K562 (cell line): ENCODE results near the gene FAM3C. TPM values are rescaled to one million over a fixed set of nuclear protein-coding genes. Genes with fewer than 3 reads are reported as not detected.
A peak's percentile ranks its signal among the peaks of the same experiment; 100 is the strongest.

ENCODE experiments used
- CBX1 ChIP-seq: sonication (generic); IDR thresholded peaks from 2 replicates; pipeline ENCODE4 v1.6.1; 2016; ENCODE audit warnings: antibody characterized with exemption, low read depth, mild to moderate bottlenecking
- DNMT1 ChIP-seq: fragments of 450-650 bp; IDR thresholded peaks from 2 replicates; pipeline ENCODE4 v1.6.1; 2016; ENCODE audit warnings: antibody characterized with exemption, mild to moderate bottlenecking
- ELF4 ChIP-seq: fragments of 450-650 bp; formaldehyde crosslinking; IDR thresholded peaks from 2 replicates; pipeline ENCODE4 v1.4.0; 2022; ENCODE audit warnings: missing genetic modification characterization
- FOXP1 ChIP-seq: sonication (generic); formaldehyde crosslinking; IDR thresholded peaks from 2 replicates; pipeline ENCODE4 v1.8.0; 2022; ENCODE audit warnings: mild to moderate bottlenecking, missing genetic modification reagents
- GTF2E2 ChIP-seq: fragments of 200-800 bp; sonication (Bioruptor generic); IDR thresholded peaks from 2 replicates; pipeline ENCODE4 v1.6.1; 2016; ENCODE audit warnings: missing genetic modification characterization, missing compliant biosample characterization
- NFRKB ChIP-seq: fragments of 450-650 bp; IDR thresholded peaks from 2 replicates; pipeline ENCODE4 v1.6.1; 2016; ENCODE audit warnings: low read depth
- PML ChIP-seq: IDR thresholded peaks from 2 replicates; pipeline ENCODE4 v1.6.1; 2012; ENCODE audit warnings: low read length, inconsistent platforms
- ZNF282 ChIP-seq: sonication (generic); formaldehyde crosslinking; IDR thresholded peaks from 2 replicates; pipeline ENCODE4 v1.8.1; 2023; ENCODE audit warnings: missing genetic modification reagents
- polyA plus RNA-seq, 8 experiments: library from polyadenylated mRNA; depleted of rRNA in 4 of 8; stranded (reverse) in 5 of 8; unstranded in 3 of 8; fragments of >200 nt; fragmentation: Nextera tagmentation in 2 of 8; fragmentation: Illumina TruSeq in 1 of 8; extraction: Ambion mirVana in 2 of 8; extraction: Trizol in 1 of 8; gene quantifications; 2 replicates each; pipeline versions ENCODE4 v1.2.1 to v1.2.3, GENCODE V29; 2011 to 2014; ENCODE audit warnings: inconsistent platforms in 1 of 8, missing spikeins in 1 of 8
- total RNA-seq, 7 experiments: library from RNA; depleted of rRNA in 6 of 7; stranded (reverse); fragments of >200 nt in 6 of 7; fragmentation: Illumina TruSeq in 2 of 7; extraction: Trizol in 2 of 7; gene quantifications; 2 replicates each; pipeline versions ENCODE4 v1.2.1 to v1.2.3, GENCODE V29; 2011 to 2021; ENCODE audit warnings: low replicate concordance in 1 of 7
- TF ChIP-seq, protein P1 (sequence below): sonication (generic); formaldehyde crosslinking; IDR thresholded peaks from 2 replicates; pipeline ENCODE4 v1.8.0; 2022; ENCODE audit warnings: missing genetic modification reagents, mild to moderate bottlenecking, borderline replicate concordance
- TF ChIP-seq, protein P2 (sequence below), 2 experiments: fragments of 450-650 bp in 1 of 2; sonication (generic) in 1 of 2; formaldehyde crosslinking in 1 of 2; IDR thresholded peaks in 1 of 2; conservative IDR thresholded peaks in 1 of 2; 2 replicates each; pipeline versions ENCODE4 v1.6.1 to v1.8.1; 2016 to 2023; ENCODE audit warnings: mild to moderate bottlenecking in 2 of 2, moderate library complexity in 2 of 2, inconsistent platforms in 1 of 2, missing genetic modification reagents in 1 of 2
- TF ChIP-seq, protein P3 (sequence below): fragments of 250-450 bp; sonication (Bioruptor Pico); IDR thresholded peaks from 2 replicates; pipeline ENCODE4 v1.5.0; 2022; ENCODE audit warnings: mild to moderate bottlenecking

The FAM3C gene
- total and polyA plus RNA-seq, 9 of the 15 experiments (the other 6 are each of a cell fraction or from before 2014, with no cell fraction given) = 10.6 to 42.6 (median 30.0) TPM

DNA sequence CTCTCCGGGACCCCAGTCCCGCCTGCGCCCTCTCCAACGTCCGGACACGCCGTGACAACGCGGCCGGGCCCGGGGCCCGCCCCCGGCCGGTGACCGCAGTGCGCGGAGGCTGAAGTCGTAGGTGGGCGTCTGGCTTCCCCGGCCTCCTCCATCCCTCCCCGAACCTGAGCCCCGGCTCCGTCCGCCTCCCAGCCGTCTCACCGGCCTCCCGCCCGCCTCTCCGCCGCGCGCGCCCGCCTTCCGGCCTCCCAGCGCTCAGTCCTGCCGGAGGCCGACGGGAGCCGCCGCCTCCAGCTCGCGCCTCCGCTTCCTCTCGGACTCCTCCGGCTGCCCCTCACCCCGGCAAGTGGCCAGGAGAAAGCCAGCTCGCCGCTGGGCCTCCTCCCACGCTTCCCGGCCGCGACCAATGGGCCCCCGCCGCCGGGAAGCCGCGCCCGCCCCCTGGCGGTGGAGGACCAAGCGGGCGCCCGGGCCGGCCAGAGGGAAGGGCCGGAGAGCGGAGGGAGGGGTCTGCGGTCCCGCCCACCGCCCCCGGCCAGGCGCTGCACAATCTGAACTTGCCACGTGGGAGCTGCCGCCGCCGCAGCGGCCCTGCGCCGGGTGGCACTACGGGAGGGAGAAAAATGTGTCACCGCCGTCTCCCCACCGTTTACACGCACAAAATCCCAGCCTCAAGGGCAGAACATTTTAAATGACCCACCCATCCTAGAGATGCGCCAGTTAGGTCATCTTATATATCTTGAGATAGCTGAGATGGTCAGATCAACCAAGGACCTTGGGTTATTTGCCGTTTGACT lies at the start of gene FAM3C (continued):
- TF ChIP-seq NFRKB (no peak), FOXP1 (CRISPR knock-in tag) (peak; percentile 85; the same call in 1 of the 2 replicates), CBX1 (peak; percentile 99), DNMT1 (no peak), PML (peak; percentile 82), GTF2E2 (peak; percentile 75), ELF4 (no peak; the same call in 1 of the 2 replicates), ZNF282 (peak; percentile 16; the same call in 1 of the 2 replicates)
- TF ChIP-seq, protein P1, sequence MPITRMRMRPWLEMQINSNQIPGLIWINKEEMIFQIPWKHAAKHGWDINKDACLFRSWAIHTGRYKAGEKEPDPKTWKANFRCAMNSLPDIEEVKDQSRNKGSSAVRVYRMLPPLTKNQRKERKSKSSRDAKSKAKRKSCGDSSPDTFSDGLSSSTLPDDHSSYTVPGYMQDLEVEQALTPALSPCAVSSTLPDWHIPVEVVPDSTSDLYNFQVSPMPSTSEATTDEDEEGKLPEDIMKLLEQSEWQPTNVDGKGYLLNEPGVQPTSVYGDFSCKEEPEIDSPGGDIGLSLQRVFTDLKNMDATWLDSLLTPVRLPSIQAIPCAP = peak; percentile 62; the same call in 1 of the 2 replicates
- TF ChIP-seq, protein P2, sequence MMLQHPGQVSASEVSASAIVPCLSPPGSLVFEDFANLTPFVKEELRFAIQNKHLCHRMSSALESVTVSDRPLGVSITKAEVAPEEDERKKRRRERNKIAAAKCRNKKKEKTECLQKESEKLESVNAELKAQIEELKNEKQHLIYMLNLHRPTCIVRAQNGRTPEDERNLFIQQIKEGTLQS (IDR thresholded peaks at IDR 0.05) = no peak; the same call in 1 of the 2 replicates
- TF ChIP-seq, protein P2 (CRISPR knock-in tag; conservative IDR thresholded peaks at IDR 0.05) = peak; percentile 82
- TF ChIP-seq, protein P3, sequence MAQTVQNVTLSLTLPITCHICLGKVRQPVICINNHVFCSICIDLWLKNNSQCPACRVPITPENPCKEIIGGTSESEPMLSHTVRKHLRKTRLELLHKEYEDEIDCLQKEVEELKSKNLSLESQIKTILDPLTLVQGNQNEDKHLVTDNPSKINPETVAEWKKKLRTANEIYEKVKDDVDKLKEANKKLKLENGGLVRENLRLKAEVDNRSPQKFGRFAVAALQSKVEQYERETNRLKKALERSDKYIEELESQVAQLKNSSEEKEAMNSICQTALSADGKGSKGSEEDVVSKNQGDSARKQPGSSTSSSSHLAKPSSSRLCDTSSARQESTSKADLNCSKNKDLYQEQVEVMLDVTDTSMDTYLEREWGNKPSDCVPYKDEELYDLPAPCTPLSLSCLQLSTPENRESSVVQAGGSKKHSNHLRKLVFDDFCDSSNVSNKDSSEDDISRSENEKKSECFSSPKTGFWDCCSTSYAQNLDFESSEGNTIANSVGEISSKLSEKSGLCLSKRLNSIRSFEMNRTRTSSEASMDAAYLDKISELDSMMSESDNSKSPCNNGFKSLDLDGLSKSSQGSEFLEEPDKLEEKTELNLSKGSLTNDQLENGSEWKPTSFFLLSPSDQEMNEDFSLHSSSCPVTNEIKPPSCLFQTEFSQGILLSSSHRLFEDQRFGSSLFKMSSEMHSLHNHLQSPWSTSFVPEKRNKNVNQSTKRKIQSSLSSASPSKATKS (CRISPR knock-in tag) = no peak
